ENCODE data around the gene TMEM231.
"Not testable (repeated sequence)": the region's sequence is repeated elsewhere in the genome, so short reads cannot be mapped to it uniquely, and the experiment has no call there.

Gene TMEM231

DNA sequence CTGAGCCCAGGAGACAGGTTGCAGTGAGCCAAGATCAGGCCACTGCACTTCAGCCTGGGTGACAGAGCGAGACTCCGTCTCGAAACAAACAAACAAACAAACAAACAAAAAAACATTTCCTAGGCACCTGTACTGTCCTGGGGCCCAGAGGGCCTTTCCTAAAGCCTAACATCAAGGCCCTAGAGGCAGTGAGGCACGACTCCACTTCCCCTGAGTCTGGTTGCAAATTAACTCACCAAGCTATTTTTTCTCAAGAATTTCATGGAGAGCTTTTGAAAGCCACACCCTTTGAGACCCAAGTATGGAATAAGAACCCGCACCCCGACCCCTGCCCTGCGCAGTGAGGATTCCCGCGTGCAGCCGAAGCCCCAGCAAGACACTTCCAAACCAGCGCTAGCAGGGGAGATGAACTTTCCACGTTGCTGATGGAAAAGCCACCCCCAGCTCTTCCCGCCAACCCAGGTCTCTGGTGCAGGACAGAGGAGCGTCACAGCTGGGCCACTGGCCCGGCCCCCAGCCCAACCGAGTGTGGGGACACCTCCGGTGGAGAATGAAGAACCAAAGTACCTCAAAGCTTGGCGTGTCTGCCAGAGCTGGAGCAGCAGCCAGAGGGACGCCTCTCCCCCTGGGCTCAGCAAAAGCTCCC lies 21.4 kb downstream of the TMEM231 start:
- DNase-seq (ENCODE audit: extremely low read depth in 1 of 2, low read depth in 1 of 2), result no peak

DNA sequence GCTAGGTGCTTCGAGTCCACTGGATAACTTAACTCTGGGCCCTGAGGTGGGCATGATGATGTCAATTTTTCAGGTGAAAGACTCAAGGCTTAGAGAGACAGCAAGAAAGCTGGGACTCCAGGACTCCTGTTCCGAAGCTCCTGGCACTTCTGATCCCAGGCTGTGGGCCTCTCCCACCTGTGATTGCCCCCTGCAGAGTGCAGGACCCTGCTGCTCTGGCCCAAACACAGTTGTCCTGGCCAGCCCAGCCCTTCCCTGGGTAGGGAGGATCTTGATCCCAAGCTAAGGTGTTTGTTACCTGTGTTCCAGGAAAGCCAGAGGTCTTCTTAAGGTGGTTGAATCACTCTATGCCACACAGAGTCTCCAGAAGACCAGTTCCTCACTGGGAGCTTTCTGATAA lies 23.3 kb downstream of the TMEM231 start:
- DNase-seq (ENCODE audit: extremely low read depth in 1 of 2, low read depth in 1 of 2), result no peak

DNA sequence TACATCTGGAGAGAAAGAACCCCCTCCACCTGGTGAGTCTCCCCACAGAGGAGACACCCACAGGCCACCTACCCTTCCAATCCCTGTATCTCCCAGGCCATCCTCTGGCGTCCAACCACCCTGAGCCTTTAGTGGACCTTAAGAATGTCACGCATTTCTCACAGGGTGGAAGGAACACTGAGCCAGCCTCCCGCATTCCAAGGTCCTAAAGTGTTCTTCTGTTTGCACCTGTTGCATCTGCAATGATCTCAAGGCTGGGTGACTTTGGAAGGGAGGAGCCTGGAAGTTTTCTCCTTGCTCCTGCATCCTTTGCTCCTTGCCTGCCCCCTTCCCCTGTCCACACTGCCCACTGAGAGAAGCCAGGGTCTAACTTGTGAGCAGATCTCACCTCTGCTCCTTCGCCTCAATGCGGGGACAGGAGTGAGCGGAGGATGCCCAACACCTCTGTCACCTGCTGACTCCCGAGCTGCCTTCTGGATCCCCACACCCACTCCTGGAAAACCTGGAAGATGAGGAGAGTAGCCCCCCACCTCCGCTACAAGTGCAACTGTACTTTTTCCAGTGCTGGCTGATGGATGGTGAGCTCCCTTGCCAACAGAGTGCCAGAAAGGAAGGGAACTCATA lies 23.8 kb downstream of the TMEM231 start:
- no peak for DNase-seq (ENCODE audit: extremely low read depth in 1 of 2, low read depth in 1 of 2)

DNA sequence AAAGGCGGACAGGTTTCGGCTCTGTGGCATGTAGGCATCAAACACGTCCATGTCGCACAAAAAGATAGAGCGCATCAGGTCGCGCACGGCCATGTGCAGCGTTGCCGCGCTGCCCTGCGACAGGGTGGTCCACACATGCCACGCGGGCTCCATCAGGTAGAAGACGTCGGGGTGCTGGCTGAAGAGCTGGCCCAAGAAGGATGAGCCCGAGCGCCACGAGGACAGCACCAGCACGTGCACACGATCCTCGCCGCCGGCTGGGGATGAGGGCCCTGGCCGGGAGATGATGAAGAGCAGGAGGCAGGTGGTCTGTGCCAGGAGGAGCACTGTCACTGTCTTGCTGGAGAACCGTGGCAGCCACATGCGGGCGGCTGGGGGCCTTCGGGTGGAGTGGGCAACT lies 26.1 kb downstream of the TMEM231 start:
- no peak for DNase-seq (ENCODE audit: extremely low read depth in 1 of 2, low read depth in 1 of 2)

DNA sequence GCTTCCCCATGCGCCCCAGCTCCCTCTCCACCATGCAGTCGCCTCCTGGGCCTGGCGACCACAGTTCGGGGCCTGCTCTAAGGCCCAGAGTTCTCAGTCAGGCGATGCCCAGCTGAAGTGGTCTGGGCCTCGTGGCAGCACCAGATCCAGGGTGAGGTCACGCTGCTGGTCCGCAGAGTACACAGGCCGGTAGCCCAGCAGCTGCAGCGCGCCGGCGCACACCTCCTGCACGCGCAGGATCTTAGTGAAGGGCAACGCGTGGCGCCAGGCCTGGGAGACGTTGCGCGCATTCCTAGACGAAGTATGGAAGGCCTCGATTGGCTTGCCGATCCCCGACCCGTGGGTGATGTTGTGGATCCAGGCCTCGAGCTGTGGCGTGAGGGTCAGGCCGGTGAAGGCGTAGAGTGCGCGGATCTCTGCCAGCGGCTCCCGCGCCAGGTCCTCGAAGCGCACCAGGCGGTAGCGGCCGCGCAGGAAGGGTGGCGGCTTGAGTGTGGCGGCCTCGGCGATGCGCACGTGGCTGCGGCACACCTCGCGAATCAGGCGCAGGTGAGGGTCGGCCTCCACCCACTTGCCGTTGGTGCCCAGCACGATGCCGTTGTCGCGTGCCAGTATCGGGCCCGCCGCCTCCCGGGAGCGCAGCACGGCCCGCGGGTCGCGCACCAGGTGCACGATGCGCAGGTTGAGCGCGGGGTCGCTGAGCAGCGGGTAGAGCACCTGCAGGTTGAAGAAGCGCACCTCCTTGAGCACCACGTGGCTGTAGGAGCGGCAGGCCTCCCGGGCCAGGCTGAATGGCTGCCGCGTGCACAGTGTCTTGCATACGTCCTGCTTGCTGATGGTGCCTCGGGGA lies 26.8 kb downstream of the TMEM231 start:
- no peak for DNase-seq (ENCODE audit: extremely low read depth in 1 of 2, low read depth in 1 of 2)

DNA sequence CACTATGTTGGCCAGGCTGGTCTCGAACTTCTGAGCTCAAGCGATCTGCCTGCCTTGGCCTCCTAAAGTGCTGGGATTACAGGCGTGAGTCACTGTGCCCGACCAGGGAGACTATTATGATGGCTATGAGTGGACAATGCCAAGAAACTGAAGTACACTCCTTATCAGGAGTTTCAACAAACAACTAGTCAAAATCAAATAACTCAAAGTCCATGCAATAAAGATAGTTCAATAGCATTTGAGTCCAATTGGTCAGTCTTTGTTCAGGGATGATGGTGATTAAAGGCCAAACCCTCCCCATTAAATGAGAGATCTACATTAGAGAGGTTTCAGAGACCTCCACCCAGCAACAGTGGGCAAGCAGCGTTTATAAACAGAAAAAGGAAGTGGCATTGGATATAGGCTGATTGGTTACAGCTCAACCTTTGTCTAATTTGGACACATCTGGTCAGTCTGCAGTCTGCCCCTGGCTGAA lies 28.2 kb downstream of the TMEM231 start:
- DNase-seq (ENCODE audit: extremely low read depth in 1 of 2, low read depth in 1 of 2), result no peak

DNA sequence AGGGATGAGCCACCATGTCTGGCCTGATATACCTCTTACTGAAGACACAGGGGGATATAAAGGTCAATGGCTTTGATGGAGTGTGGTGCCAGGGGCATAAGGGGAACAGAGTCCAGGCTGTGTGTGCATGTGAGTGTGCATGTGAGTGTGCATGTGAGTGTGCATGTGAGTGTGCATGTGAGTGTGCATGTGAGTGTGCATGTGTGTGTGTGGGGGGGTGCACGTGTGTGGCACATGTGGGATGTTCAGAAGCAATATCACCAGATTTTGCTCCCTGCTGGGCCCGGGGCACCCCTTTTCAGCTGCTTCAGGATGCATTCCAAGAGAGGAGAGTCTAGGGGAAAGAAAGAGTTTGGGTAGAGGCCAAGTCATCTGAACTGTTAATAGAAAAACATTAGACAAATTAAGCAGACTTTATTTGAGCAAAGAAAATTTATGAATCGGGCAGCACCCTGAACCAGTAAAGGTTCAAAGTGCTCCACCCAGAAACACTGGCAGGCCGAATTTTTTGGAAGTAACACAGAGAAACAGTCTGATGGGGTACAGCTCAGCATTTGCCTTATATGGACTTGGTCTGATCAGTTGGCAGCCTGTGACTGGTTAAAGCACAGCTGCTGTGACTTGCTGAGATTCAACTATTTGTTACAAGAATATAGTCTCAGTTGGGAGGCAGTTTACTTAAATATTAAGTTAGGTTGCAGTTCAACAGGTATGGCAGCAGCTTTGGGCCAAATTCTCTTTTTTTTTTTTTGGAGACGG lies 29.8 kb downstream of the TMEM231 start:
- no peak for DNase-seq (ENCODE audit: extremely low read depth in 1 of 2, low read depth in 1 of 2)

DNA sequence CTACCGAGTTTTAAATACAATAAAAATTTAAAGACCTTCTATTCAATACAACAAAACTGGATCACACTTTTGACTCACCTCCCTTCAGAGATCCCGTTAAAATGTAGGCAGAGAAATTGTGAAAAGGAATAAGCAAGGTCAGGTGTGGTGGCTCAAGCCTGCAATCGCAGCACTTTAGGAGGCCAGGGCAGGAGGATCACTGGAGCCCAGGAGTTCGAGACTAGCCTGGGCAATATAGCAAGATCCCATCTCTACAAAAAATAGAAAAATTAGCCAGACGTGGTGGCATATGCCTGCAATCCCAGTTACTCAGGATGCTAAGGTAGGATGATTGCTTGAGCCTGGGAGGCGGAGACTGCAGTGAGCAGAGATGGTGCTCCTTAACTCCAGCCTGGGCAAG lies 36.9 kb downstream of the TMEM231 start:
- DNase-seq (ENCODE audit: extremely low read depth in 1 of 2, low read depth in 1 of 2), result no peak

DNA sequence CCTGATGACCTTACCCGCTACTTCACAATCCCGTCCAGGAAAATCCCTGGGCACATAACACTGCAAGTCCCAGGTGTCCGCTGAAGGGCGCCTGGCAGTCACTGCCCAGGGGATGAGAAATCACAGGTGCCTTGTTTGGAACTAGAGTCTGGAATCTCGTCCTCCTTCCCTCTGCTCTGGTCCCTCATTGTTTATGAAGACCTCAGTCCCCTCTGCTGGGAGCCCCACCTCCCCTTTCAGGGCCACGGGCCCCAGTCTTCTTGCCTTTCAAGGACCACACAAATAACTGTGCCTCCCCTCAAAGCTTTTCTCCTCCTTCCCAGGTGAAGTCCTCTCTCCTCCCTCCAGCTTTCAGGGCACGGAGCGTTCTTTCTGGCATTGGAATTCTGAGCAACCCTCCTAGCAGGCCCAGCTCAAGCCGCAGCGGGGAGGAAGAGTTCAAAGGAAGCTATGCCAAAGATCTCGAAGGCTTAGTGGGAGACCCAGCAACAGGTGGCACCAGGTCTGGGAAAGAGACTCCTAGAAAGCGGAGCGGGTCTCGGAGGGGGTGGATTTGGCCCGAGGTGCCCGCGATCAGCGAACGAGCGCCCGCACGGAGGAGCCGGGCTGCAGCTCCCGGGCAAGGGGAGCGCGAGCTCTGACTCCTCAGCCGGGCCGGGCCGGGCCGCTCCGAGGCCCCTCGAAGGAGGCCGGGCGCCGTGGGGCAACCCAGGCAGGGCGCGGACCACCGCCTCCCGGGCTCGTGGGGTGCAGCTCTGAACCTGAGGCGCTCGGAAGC lies 39.7 kb downstream of the TMEM231 start:
- peak in 1 of 2 donors; percentile 9 for DNase-seq (ENCODE audit: extremely low read depth in 1 of 2, low read depth in 1 of 2)

DNA sequence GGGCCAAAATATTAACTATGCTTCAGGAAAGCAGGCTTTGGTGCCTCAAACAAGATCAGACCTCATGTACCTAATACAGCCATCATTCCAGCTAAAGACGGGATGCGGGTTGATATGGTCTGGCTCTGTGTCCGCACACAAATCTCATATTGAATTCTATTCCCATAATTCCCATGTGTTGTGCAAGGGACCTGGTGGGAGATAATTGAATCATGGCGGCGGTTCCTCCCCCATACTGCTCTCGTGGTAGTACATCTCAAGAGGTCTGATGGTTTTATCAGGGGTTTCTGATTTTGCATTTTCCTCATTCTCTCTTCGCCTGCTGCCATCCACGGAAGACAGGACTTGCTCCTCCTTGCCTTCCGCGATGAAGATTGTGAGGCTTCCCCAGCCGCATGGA lies 41.8 kb downstream of the TMEM231 start:
- DNase-seq (ENCODE audit: extremely low read depth in 1 of 2, low read depth in 1 of 2), result no peak

DNA sequence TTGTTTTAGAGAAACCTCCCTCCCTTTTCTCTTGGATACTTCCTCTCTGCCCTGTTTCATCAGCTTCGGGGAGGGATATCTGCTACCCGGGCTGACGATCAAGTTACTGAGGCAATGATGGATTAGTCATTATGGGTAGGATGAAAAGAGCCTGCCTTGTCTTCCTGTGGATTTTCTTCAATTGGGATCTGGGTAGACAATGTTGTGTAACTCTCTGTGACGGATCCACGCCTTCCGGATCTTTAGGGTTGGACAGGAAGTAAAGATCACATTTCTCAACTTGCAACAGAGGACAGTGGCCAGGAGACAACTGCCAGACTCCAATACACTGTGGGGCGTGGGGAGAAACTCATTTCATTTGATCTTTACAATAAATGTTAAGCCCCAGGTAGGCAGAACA lies 49.5 kb downstream of the TMEM231 start:
- no peak for DNase-seq (ENCODE audit: extremely low read depth in 1 of 2, low read depth in 1 of 2)

DNA sequence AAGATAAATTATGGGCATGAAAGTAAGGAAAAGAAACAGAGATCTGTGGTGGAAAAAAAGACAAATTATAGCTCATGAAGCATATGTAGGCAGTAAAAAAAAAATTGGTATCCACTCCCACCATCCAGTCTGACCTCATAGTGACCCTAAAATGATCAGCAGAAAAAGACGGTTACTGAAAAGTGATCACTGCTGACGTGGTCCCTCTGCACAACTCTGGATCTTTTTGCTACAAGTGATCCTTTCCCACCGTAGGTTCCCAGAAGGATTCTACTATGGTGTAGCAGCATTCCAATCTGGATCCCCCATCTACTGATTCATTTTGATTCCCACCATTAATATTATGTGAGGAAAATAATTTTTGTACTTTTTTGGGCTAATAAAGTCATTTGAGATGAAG lies 49.9 kb downstream of the TMEM231 start:
- DNase-seq (ENCODE audit: extremely low read depth in 1 of 2, low read depth in 1 of 2), result no peak

DNA sequence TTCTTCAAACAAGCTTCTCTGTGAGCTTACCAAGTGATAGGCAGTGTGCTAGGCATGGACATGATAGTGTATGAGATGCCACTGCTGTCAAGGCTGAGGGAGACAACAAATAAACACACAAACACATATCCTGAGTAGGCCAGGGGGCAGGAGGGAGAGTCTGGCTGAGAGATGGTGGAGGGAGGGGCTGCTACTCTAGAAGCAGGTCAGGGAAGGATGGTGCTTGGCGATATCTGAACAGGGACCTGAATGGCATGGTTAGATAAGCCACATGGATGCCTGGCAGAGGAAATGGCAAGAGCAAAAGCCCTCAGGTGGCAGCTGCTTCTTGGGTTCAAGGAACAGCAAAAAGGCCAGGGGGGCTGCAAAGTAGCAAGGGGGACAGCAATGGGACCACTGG lies 52.3 kb downstream of the TMEM231 start:
- no peak for DNase-seq (ENCODE audit: extremely low read depth in 1 of 2, low read depth in 1 of 2)

DNA sequence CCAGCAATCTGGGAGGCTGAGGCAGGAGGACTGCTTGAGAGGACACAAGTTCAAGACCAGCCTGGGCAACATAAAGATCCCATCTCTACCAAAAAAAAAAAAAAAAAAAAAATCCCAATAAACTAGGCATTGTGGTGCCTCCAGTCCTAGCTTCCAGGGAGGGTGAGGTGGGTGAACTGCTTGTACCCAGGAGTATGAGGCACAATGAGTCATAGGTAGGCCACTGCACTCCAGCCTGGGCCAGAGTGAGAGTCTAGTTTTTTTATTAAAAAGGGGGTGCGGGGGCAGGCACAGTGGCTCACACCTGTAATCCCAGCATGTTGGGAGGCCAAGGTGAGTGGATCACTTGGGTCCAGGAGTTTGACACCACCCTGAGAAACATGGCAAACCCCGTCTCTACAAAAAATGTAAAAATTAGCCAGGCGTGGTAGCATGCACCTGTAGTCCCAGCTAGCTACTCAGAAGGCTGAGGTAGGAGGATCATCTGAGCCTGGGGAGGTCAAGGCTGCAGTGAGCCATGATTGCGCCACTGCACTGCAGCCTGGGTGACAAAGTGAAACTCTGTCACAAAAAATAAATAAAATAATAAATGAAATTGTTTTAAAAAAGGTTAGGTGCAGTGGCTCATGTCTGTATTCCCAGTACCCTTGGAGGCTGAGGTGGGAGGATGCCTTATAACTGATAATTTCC lies 53.0 kb downstream of the TMEM231 start:
- no peak for DNase-seq (ENCODE audit: extremely low read depth in 1 of 2, low read depth in 1 of 2)

DNA sequence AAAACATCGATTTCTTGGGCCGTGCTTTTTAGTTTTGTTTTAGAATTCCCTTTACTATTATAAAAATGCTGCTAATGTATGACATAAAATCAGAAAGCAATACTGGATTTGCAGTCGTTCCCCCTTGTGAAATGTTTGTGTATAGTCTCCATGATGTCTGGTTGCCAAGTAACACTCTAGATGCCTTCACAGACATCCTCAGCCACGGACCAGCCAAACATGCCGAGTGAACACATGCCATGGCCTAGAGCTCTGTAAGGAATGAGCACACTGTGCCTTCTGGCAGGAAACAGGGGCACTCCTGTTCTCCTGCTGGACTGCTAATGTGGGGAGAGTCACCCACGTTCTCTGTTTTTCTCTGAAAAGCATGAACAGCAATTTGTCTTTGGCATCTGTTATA lies 54.2 kb downstream of the TMEM231 start:
- DNase-seq (ENCODE audit: extremely low read depth in 1 of 2, low read depth in 1 of 2), result not testable (repeated sequence)

DNA sequence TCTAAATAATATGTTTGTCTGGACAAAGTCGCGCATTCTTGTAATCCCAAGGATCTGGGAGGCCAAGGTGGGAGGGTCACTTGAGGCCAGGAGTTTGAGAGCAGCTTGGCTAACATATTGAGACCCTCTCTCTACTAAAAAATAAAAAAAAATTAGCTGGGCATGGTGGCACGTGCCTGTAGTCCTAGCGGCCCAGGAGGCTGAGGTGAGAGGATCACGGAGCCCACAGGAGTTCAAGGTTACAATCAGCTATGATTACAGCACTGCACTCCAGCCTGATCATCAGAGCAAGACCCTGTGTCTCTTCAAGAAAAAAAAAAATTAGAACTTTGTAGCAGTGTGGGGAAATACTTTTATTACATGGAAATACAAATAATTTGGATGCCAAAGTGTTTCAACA lies 54.7 kb downstream of the TMEM231 start:
- DNase-seq (ENCODE audit: extremely low read depth in 1 of 2, low read depth in 1 of 2), result no peak

DNA sequence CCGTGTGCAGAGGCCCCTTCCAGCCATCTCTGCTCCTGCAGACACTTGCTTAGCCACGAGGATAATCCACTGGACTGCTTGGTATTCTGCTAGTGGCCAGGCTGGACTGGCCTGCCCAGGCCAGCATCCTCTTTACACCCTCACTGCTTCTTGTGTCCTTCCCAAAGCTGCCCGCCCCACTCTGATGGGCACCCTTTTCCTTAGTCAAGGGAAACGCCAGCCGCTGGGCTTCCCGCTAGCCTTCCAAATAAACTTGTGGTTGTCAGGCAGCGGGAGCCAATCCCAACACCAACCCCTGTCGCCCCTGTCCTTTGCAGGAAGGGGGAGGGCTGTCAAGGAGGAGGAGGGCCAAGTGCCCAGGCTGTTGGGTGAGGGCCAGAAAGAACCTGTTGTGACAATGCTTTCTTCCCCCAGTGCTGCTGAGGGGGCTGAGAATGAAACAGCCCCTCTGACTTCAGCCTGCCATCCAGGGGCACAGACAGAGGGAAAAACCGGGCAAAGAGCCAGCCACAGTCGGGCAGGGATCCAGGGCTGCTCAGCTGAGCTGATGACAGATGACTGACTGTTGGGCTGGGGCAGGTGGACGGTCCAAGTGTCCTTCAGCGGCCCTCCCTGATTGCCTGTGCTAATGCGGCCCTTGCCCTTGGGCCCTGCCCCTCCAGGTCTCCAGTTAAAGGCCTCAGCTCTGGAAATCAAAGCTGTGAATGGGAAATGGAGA lies 57.3 kb downstream of the TMEM231 start:
- not testable (repeated sequence) for DNase-seq (ENCODE audit: extremely low read depth in 1 of 2, low read depth in 1 of 2)

DNA sequence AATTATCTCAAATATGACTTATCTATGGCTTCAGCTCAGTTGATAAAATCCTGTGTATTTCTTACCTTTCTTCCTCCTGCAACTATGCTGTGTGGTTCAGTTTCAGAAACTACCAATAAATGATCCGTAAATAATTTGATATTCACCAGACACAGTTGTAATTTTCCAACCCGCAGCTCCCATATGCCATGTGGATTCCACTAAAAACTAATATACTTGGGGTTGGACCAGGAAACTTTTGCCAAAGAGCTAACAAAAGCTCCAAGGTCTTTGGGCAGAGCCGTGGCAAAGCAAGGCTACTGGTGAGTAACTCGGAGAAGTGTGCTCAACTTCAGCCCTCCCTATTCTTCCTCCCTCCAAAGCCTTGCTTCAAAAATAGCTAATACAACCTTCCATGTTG lies 58.5 kb downstream of the TMEM231 start:
- no peak for DNase-seq (ENCODE audit: extremely low read depth in 1 of 2, low read depth in 1 of 2)

DNA sequence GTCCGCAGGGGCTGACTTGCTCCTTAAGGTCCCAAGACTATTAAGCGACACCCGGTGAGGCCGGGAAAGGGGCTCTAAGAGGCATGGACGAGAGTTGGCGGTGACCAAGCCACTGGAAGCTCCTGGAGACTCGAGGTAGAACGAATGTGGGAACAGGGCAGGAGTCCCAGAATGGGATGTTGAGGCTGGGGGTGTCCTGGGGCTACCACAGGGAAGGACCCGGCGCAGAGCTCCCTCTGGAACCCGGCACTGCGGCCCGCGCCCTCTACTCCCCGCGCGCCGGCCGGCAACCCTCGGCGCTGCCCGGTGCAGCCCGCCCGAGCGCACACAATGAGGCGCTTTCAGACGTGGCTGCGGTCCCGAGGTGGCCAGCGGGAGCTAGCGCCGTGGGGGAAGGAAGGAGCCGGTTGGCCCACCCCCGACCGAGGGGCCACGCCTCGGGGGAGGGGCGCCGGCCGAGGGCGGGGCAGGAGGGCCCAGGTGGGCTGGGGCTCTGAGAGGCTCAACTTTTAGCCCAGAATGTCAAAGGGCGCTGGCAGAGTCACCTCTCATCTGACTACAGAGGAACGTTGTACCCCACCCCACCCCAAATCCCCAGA lies 60.9 kb downstream of the TMEM231 start, which contains the start of gene CHST6:
TSS of gene CHST6 (minus strand) at position 366 of the 599 bp plus-strand sequence. CDS start 15,613 bp downstream, outside the sequence.
- no peak for DNase-seq (ENCODE audit: extremely low read depth in 1 of 2, low read depth in 1 of 2)
